ENCODE measurements around the gene PRKAR2B. TPM values are rescaled to one million over a fixed set of nuclear protein-coding genes. Genes with fewer than 3 reads are reported as not detected.
"Not testable (repeated sequence)": the region's sequence is repeated elsewhere in the genome, so short reads cannot be mapped to it uniquely, and the experiment has no call there.

PRKAR2B gene
- total and polyA plus RNA-seq, 2 donors (not counting 1 experiment from before 2014, with no cell fraction given), result 6.5 to 14.7 TPM

DNA sequence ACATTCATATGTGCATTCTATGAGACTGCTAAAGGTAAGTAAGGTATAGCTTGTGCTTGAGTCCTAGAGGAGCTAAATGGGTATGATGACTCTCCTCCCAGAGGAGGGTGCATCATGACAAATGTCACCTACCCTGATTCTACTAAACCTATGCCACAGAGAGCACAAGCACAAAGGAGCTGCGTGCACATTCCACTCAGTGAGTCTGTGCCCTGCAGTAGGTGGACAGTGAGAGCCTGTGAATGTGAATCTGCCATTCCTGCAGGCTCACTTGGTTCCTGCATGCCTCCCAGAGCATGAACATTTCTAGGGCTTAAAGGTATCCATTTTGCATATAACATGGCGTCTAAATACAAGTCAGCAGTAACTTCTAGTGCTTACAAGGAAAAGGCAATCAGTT, 46.8 kb downstream of the PRKAR2B start:
- no peaks in the 10 kb centered on the region for H3K4me1 ChIP-seq (ENCODE audit: control insufficient read depth, extremely low read depth, insufficient read depth, low read length)
- H3K27me3 ChIP-seq (ENCODE audit: control insufficient read depth, insufficient read depth, low read length), result no peaks in the 10 kb centered on the region
- no peak for DNase-seq (ENCODE audit: low read depth in 2 of 2)
- TF ChIP-seq, protein P1, sequence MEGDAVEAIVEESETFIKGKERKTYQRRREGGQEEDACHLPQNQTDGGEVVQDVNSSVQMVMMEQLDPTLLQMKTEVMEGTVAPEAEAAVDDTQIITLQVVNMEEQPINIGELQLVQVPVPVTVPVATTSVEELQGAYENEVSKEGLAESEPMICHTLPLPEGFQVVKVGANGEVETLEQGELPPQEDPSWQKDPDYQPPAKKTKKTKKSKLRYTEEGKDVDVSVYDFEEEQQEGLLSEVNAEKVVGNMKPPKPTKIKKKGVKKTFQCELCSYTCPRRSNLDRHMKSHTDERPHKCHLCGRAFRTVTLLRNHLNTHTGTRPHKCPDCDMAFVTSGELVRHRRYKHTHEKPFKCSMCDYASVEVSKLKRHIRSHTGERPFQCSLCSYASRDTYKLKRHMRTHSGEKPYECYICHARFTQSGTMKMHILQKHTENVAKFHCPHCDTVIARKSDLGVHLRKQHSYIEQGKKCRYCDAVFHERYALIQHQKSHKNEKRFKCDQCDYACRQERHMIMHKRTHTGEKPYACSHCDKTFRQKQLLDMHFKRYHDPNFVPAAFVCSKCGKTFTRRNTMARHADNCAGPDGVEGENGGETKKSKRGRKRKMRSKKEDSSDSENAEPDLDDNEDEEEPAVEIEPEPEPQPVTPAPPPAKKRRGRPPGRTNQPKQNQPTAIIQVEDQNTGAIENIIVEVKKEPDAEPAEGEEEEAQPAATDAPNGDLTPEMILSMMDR (conservative IDR thresholded peaks at IDR 0.05 in 1 of 2, IDR thresholded peaks at IDR 0.05 in 1 of 2; ENCODE audit: low read depth in 1 of 2, low read length in 2 of 2), result no peak
- no peak for TF ChIP-seq EZH2 (IDR thresholded peaks at IDR 0.05; ENCODE audit: low read length, missing control alignments)
- H3K79me2 ChIP-seq (ENCODE audit: control insufficient read depth, insufficient read depth, low read length), result no peaks in the 10 kb centered on the region
- no peak overlapping the region for H2AFZ ChIP-seq (ENCODE audit: low read length)
- H3K4me3 ChIP-seq (replicated peaks in 1 of 4; ENCODE audit: control extremely low read depth in 1 of 4, insufficient read depth in 1 of 4, low read depth in 3 of 4, low read length in 4 of 4), result no peak overlapping the region
- no peaks in the 10 kb centered on the region for H4K20me1 ChIP-seq (ENCODE audit: control insufficient read depth, extremely low read depth, insufficient read depth, low read length)
- H3K4me2 ChIP-seq (ENCODE audit: extremely low read depth, insufficient read depth, low read length), result no peak overlapping the region
- H3K36me3 ChIP-seq (ENCODE audit: control insufficient read depth, insufficient read depth, low read length), result no peaks in the 10 kb centered on the region
- H3K9ac ChIP-seq (ENCODE audit: insufficient read depth, low read length), result no peak overlapping the region
- H3K27ac ChIP-seq (ENCODE audit: insufficient read depth, low read length), result no peak overlapping the region
- no peaks in the 10 kb centered on the region for H3K9me3 ChIP-seq (ENCODE audit: control insufficient read depth, insufficient read depth, low read depth, low read length)

DNA sequence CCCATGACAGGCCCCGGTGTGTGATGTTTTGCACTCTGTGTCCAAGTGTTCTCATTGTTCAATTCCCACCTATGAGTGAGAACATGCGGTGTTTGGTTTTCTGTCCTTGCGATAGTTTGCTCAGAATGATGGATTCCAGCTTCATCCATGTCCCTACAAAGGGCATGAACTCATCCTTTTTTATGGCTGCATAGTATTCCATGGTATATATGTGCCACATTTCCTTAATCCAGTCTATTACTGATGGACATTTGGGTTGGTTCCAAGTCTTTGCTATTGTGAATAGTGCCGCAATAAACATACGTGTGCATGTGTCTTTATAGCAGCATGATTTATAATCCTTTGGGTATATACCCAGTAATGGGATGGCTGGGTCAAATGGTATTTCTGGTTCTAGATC, 49.2 kb downstream of the PRKAR2B start:
- not testable (repeated sequence) for H3K27ac ChIP-seq (ENCODE audit: insufficient read depth, low read length); H3K4me3 ChIP-seq (replicated peaks in 1 of 4; ENCODE audit: control extremely low read depth in 1 of 4, insufficient read depth in 1 of 4, low read depth in 3 of 4, low read length in 4 of 4)

GRCh38 chr7:107099154-107099553, 54.6 kb downstream of the PRKAR2B start:
- not testable (repeated sequence) for H3K27ac ChIP-seq (ENCODE audit: insufficient read depth, low read length); H3K4me3 ChIP-seq (replicated peaks in 1 of 4; ENCODE audit: control extremely low read depth in 1 of 4, insufficient read depth in 1 of 4, low read depth in 3 of 4, low read length in 4 of 4)

More for the DNA sequence above, 49.2 kb downstream of the PRKAR2B start:
- not testable (repeated sequence) for H2AFZ ChIP-seq (ENCODE audit: low read length); H3K4me1 ChIP-seq (ENCODE audit: control insufficient read depth, extremely low read depth, insufficient read depth, low read length); H3K9ac ChIP-seq (ENCODE audit: insufficient read depth, low read length); DNase-seq (ENCODE audit: low read depth in 2 of 2); H3K27me3 ChIP-seq (ENCODE audit: control insufficient read depth, insufficient read depth, low read length); H3K79me2 ChIP-seq (ENCODE audit: control insufficient read depth, insufficient read depth, low read length); H3K36me3 ChIP-seq (ENCODE audit: control insufficient read depth, insufficient read depth, low read length); H3K9me3 ChIP-seq (ENCODE audit: control insufficient read depth, insufficient read depth, low read depth, low read length); H3K4me2 ChIP-seq (ENCODE audit: extremely low read depth, insufficient read depth, low read length); H4K20me1 ChIP-seq (ENCODE audit: control insufficient read depth, extremely low read depth, insufficient read depth, low read length)

GRCh38 chr7:107100824-107101223, 56.3 kb downstream of the PRKAR2B start:
- H3K4me2 ChIP-seq (ENCODE audit: extremely low read depth, insufficient read depth, low read length), result no peak overlapping the region
- no peaks in the 10 kb centered on the region for H3K4me1 ChIP-seq (ENCODE audit: control insufficient read depth, extremely low read depth, insufficient read depth, low read length)
- no peaks in the 10 kb centered on the region for H3K9me3 ChIP-seq (ENCODE audit: control insufficient read depth, insufficient read depth, low read depth, low read length)
- H2AFZ ChIP-seq (ENCODE audit: low read length), result no peak overlapping the region
- no peaks in the 10 kb centered on the region for H4K20me1 ChIP-seq (ENCODE audit: control insufficient read depth, extremely low read depth, insufficient read depth, low read length)
- no peak for DNase-seq (ENCODE audit: low read depth in 2 of 2)
- TF ChIP-seq EZH2 (IDR thresholded peaks at IDR 0.05; ENCODE audit: low read length, missing control alignments), result no peak
- TF ChIP-seq, protein P1 (conservative IDR thresholded peaks at IDR 0.05 in 1 of 2, IDR thresholded peaks at IDR 0.05 in 1 of 2; ENCODE audit: low read depth in 1 of 2, low read length in 2 of 2), result no peak
- no peak overlapping the region for H3K4me3 ChIP-seq (replicated peaks in 1 of 4; ENCODE audit: control extremely low read depth in 1 of 4, insufficient read depth in 1 of 4, low read depth in 3 of 4, low read length in 4 of 4)
- no peaks in the 10 kb centered on the region for H3K36me3 ChIP-seq (ENCODE audit: control insufficient read depth, insufficient read depth, low read length)
- no peak overlapping the region for H3K27ac ChIP-seq (ENCODE audit: insufficient read depth, low read length)
- no peak overlapping the region for H3K9ac ChIP-seq (ENCODE audit: insufficient read depth, low read length)
- H3K79me2 ChIP-seq (ENCODE audit: control insufficient read depth, insufficient read depth, low read length), result no peaks in the 10 kb centered on the region
- H3K27me3 ChIP-seq (ENCODE audit: control insufficient read depth, insufficient read depth, low read length), result no peaks in the 10 kb centered on the region

More at GRCh38 chr7:107099154-107099553, 54.6 kb downstream of the PRKAR2B start:
- DNase-seq (ENCODE audit: low read depth in 2 of 2); H3K9ac ChIP-seq (ENCODE audit: insufficient read depth, low read length); H3K9me3 ChIP-seq (ENCODE audit: control insufficient read depth, insufficient read depth, low read depth, low read length); H3K36me3 ChIP-seq (ENCODE audit: control insufficient read depth, insufficient read depth, low read length); H3K79me2 ChIP-seq (ENCODE audit: control insufficient read depth, insufficient read depth, low read length); H3K4me2 ChIP-seq (ENCODE audit: extremely low read depth, insufficient read depth, low read length); H2AFZ ChIP-seq (ENCODE audit: low read length); H4K20me1 ChIP-seq (ENCODE audit: control insufficient read depth, extremely low read depth, insufficient read depth, low read length); H3K4me1 ChIP-seq (ENCODE audit: control insufficient read depth, extremely low read depth, insufficient read depth, low read length); H3K27me3 ChIP-seq (ENCODE audit: control insufficient read depth, insufficient read depth, low read length): not testable (repeated sequence)
